Activated CD4-positive, alpha-beta T cell treated with anti-CD3 and anti-CD28 coated beads, Interleukin-2, amount 10 ng/mL, durations not matched to agents 7 days and 5 days (primary cell): Measurements from ENCODE around the gene DNAJC15. TPM values are rescaled to one million over a fixed set of nuclear protein-coding genes. Genes with fewer than 3 reads are reported as not detected.
"Not testable (repeated sequence)": the region's sequence is repeated elsewhere in the genome, so short reads cannot be mapped to it uniquely, and the experiment has no call there.

Source experiments
- CTCF ChIA-PET: fragments of 350-600 bp; sonication (Branson Sonifier 250); formaldehyde crosslinking; loops from one replicate; lab custom pipeline; 2021; ENCODE audit warnings: antibody characterized with exemption; lab: Charles Lee
- POLR2A ChIA-PET: fragments of 350-600 bp; sonication (Branson Sonifier 250); formaldehyde crosslinking; loops from one replicate; lab custom pipeline; 2021; ENCODE audit warnings: antibody characterized with exemption; lab: Charles Lee
- DNase-seq: peaks from one replicate; pipeline ENCODE4 v3.0.0-alpha.2; 2020
- H3K27ac Mint-ChIP-seq: one replicate; pipeline ENCODE4 v1.8.0; 2021; ENCODE audit warnings: mild to moderate bottlenecking, moderate library complexity, mixed read lengths
- H3K27me3 Mint-ChIP-seq: one replicate; pipeline ENCODE4 v1.8.0; 2021; ENCODE audit warnings: mixed read lengths
- H3K36me3 Mint-ChIP-seq: one replicate; pipeline ENCODE4 v1.8.0; 2021; ENCODE audit warnings: low read depth, mixed read lengths
- H3K4me1 Mint-ChIP-seq: one replicate; pipeline ENCODE4 v1.8.0; 2021; ENCODE audit warnings: mixed read lengths
- H3K4me3 Mint-ChIP-seq: one replicate; pipeline ENCODE4 v1.8.0; 2021; ENCODE audit warnings: mild to moderate bottlenecking, moderate library complexity, mixed read lengths
- H3K9me3 Mint-ChIP-seq: one replicate; pipeline ENCODE4 v1.8.0; 2021; ENCODE audit warnings: mixed read lengths
- total RNA-seq, 2 experiments: library from RNA; stranded (reverse); gene quantifications; one replicate each; pipeline ENCODE4 v1.2.3, GENCODE V29; 2021

The DNAJC15 gene
- total RNA-seq, 2 experiments from 2014 or later, result 12.5 to 18.5 TPM

- ChIA-PET POLR2A (interaction anchor here (0.6 kb wide), 1 partner anchor 71 kb away, joined by 3 read pairs; no protein-coding TSS in a partner anchor), CTCF (interaction anchor here (1.0 to 1.6 kb wide), 2 partner anchors 10 to 14 kb away, joined by 3 to 4 read pairs; no protein-coding TSS in a partner anchor)
- peaks cover 19% of the 10 kb centered on the region for H3K4me1 Mint-ChIP-seq
- H3K27ac Mint-ChIP-seq, result no peak overlapping the region
- no peak overlapping the region for H3K4me3 Mint-ChIP-seq
- H3K9me3 Mint-ChIP-seq, result peaks cover 2% of the 10 kb centered on the region
- peaks cover 50% of the 10 kb centered on the region for H3K36me3 Mint-ChIP-seq
- DNase-seq, result no peak
- no peaks in the 10 kb centered on the region for H3K27me3 Mint-ChIP-seq
These were observed 9.7 kb downstream of the DNAJC15 start for GRCh38 chr13:43033038-43033437.

DNA sequence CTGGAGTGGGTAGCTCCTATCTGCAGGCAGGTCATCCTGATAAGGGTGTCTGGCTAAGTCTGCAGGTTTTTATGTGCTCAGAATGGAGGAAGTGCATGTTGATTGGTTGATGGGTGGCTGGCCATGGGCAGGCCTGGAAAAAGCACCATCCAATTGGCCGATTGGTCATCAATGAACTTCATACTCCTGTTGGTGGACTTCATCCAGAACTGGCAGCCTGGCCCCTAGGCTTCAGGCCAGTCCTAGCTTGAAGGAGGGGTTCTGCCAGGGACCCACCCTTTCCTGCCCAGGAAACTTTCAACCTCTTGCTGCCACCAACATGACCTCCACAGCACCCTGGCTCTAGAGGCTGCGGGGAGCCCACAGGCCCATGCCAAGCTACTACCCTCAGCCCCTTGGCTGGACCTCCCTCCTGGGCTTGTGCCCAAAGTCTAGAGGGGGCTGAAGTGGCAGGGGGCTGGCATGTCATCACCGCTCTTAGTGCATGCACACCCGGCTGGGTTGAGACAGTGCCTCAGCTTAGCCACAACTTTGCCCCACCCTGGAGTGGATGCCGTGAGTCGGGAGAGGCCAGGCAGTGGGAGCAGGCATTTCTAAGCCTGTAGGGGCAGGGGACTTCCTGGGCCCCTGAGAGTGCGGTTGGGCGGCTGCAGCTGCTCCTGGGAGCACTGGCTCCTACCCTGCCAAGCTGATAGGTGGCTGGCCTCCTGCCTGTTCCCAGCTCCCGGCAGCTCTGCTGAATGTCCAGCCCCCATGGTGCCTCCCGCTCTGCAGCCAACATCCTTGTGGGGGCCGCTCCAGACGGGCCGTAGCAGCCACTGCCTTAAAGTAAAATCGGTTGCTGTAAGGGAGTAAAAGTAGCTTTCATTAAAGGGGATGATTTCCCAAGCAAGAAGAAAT lies 13.2 kb downstream of the DNAJC15 start:
- H3K27ac Mint-ChIP-seq, result no peak overlapping the region

GRCh38 chr13:43039966-43040365 lies 16.6 kb downstream of the DNAJC15 start:
- ChIA-PET POLR2A (no interaction called here), CTCF (interaction anchor here (1.7 to 2.0 kb wide), 2 partner anchors 12 to 16 kb away, joined by 4 to 6 read pairs; partner anchors contain the start of gene DNAJC15)
- Mint-ChIP-seq H3K36me3 (peaks cover 43% of the 10 kb centered on the region), H3K27ac (no peak overlapping the region), H3K9me3 (no peaks in the 10 kb centered on the region), H3K27me3 (no peaks in the 10 kb centered on the region), H3K4me3 (no peak overlapping the region), H3K4me1 (peaks cover 46% of the 10 kb centered on the region)
- no peak for DNase-seq

More for the DNA sequence above, 13.2 kb downstream of the DNAJC15 start:
- DNase-seq, result no peak
- Mint-ChIP-seq H3K27me3 (no peaks in the 10 kb centered on the region), H3K9me3 (peaks cover 2% of the 10 kb centered on the region), H3K4me3 (no peak overlapping the region), H3K36me3 (peaks cover 51% of the 10 kb centered on the region), H3K4me1 (peaks cover 26% of the 10 kb centered on the region)
- CTCF ChIA-PET, result interaction anchor here (1.0 to 2.6 kb wide), 5 partner anchors 10 to 45 kb away, joined by 3 to 6 read pairs (median 3); partner anchors contain the start of gene EPSTI1
- POLR2A ChIA-PET, result no interaction called here

GRCh38 chr13:43040581-43041368 lies 17.4 kb downstream of the DNAJC15 start:
- H3K27ac Mint-ChIP-seq, H3K4me3 Mint-ChIP-seq, H3K27me3 Mint-ChIP-seq, POLR2A ChIA-PET, DNase-seq, H3K9me3 Mint-ChIP-seq: not testable (repeated sequence)
- CTCF ChIA-PET, result interaction anchor here (0.6 to 2.0 kb wide), 2 partner anchors 17 to 29 kb away, joined by 3 to 4 read pairs; partner anchors contain the start of gene DNAJC15
- peaks cover 53% of the 10 kb centered on the region for H3K4me1 Mint-ChIP-seq
- peaks cover 43% of the 10 kb centered on the region for H3K36me3 Mint-ChIP-seq

- no peak for DNase-seq
- POLR2A ChIA-PET, result no interaction called here
- H3K4me3 Mint-ChIP-seq, result no peak overlapping the region
- CTCF ChIA-PET, result interaction anchor here (0.6 to 0.9 kb wide), 2 partner anchors 22 to 29 kb away, joined by 3 read pairs; no protein-coding TSS in a partner anchor
- no peaks in the 10 kb centered on the region for H3K27me3 Mint-ChIP-seq
- no peak overlapping the region for H3K27ac Mint-ChIP-seq
- H3K4me1 Mint-ChIP-seq, result peaks cover 60% of the 10 kb centered on the region
- peaks cover 47% of the 10 kb centered on the region for H3K36me3 Mint-ChIP-seq
- no peaks in the 10 kb centered on the region for H3K9me3 Mint-ChIP-seq
These were observed 18.1 kb downstream of the DNAJC15 start for GRCh38 chr13:43041369-43041921.

- Mint-ChIP-seq H3K27ac (no peak overlapping the region), H3K9me3 (no peaks in the 10 kb centered on the region), H3K4me1 (peaks cover 62% of the 10 kb centered on the region), H3K36me3 (peaks cover 51% of the 10 kb centered on the region), H3K4me3 (no peak overlapping the region), H3K27me3 (no peaks in the 10 kb centered on the region)
- ChIA-PET POLR2A (no interaction called here), CTCF (interaction anchor here (0.7 to 1.6 kb wide), 5 partner anchors 9 to 610 kb away, joined by 3 read pairs; no protein-coding TSS in a partner anchor)
- DNase-seq, result no peak
These were observed 19.1 kb downstream of the DNAJC15 start for GRCh38 chr13:43042410-43042921.

DNA sequence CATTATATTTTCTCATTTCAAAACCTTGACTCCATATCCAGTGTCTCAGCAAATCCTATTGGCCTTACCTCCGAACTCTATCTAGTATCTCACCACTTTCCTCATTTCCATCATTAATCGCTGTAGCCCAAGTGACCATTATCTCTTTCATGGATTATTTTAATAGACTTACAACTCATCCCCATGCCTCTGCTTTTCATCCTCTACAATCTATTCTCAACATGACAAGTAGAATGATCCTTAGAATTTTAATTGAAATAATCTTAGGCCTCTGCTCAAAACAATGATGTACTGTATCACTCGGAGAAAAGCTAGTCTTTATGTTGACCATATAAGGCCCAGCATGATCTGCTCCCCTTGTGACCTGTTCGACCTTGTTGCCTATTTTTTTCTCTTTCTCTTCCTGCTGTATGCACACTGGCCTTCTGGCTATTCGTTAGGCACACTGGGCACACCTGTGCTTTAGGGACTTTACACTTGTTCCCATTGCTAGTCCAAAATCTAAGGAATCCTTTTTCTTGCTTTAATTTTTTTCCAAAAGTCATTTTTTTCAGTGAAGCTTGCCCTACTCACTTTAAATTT lies 21.4 kb downstream of the DNAJC15 start:
- POLR2A ChIA-PET, result no interaction called here
- CTCF ChIA-PET, result no interaction called here
- Mint-ChIP-seq H3K27ac (peak overlapping the region; percentile 88), H3K9me3 (no peaks in the 10 kb centered on the region), H3K27me3 (no peaks in the 10 kb centered on the region), H3K4me3 (peak overlapping the region; percentile 38), H3K36me3 (peaks cover 48% of the 10 kb centered on the region), H3K4me1 (peaks cover 72% of the 10 kb centered on the region)
- no peak for DNase-seq

DNA sequence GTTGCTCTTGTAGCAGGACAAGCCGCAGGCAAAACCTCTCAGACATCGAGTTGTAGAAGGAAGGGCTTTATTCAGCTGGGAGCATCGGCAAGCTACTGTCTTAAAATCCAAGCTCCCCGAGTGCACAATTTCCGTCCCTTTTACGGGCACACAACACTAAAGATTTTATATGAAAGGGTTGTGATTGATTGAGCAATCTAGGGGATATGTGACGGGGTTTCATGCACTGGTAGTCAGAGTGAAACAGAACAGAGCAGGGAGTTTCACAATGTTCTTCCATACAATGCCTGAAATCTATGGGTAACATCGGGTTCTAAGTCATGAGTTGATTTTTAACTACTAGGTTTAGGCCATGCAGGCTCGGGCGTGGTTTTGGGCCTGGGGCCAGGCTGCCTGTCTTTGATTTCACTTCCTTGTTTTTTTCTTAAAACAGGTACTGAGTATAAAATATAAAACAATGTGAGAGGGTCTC lies 22.0 kb downstream of the DNAJC15 start:
- POLR2A ChIA-PET, CTCF ChIA-PET, H3K27me3 Mint-ChIP-seq, H3K9me3 Mint-ChIP-seq: not testable (repeated sequence)
- DNase-seq, result peak; percentile 61
- peak overlapping the region; percentile 38 for H3K4me3 Mint-ChIP-seq
- peaks cover 73% of the 10 kb centered on the region for H3K4me1 Mint-ChIP-seq
- H3K36me3 Mint-ChIP-seq, result peaks cover 45% of the 10 kb centered on the region
- peak overlapping the region; percentile 88 for H3K27ac Mint-ChIP-seq

- Mint-ChIP-seq H3K4me1 (peaks cover 71% of the 10 kb centered on the region), H3K27me3 (no peaks in the 10 kb centered on the region), H3K9me3 (no peaks in the 10 kb centered on the region), H3K4me3 (no peak overlapping the region), H3K27ac (peak overlapping the region; percentile 88), H3K36me3 (peaks cover 43% of the 10 kb centered on the region)
- ChIA-PET CTCF (interaction anchor here (1.2 to 1.6 kb wide), 2 partner anchors 9 to 12 kb away, joined by 4 to 5 read pairs; no protein-coding TSS in a partner anchor), POLR2A (interaction anchor here (1.0 kb wide), 1 partner anchor 11 kb away, joined by 3 read pairs; no protein-coding TSS in a partner anchor)
- no peak for DNase-seq
These were observed 22.9 kb downstream of the DNAJC15 start for GRCh38 chr13:43046259-43046658.

- peaks cover 12% of the 10 kb centered on the region for H3K9me3 Mint-ChIP-seq
- H3K4me3 Mint-ChIP-seq, result no peak overlapping the region
- DNase-seq, result peak; percentile 26
- H3K27me3 Mint-ChIP-seq, result no peaks in the 10 kb centered on the region
- ChIA-PET CTCF (interaction anchor here (0.6 to 2.1 kb wide), 6 partner anchors 9 to 144 kb away, joined by 3 to 5 read pairs (median 3); partner anchors contain the start of gene DNAJC15), POLR2A (no interaction called here)
- peaks cover 28% of the 10 kb centered on the region for H3K36me3 Mint-ChIP-seq
- no peak overlapping the region for H3K27ac Mint-ChIP-seq
- H3K4me1 Mint-ChIP-seq, result peaks cover 41% of the 10 kb centered on the region
These were observed 31.7 kb downstream of the DNAJC15 start for GRCh38 chr13:43054803-43055802.
